ENCODE data around the gene CFAP69.

DNA sequence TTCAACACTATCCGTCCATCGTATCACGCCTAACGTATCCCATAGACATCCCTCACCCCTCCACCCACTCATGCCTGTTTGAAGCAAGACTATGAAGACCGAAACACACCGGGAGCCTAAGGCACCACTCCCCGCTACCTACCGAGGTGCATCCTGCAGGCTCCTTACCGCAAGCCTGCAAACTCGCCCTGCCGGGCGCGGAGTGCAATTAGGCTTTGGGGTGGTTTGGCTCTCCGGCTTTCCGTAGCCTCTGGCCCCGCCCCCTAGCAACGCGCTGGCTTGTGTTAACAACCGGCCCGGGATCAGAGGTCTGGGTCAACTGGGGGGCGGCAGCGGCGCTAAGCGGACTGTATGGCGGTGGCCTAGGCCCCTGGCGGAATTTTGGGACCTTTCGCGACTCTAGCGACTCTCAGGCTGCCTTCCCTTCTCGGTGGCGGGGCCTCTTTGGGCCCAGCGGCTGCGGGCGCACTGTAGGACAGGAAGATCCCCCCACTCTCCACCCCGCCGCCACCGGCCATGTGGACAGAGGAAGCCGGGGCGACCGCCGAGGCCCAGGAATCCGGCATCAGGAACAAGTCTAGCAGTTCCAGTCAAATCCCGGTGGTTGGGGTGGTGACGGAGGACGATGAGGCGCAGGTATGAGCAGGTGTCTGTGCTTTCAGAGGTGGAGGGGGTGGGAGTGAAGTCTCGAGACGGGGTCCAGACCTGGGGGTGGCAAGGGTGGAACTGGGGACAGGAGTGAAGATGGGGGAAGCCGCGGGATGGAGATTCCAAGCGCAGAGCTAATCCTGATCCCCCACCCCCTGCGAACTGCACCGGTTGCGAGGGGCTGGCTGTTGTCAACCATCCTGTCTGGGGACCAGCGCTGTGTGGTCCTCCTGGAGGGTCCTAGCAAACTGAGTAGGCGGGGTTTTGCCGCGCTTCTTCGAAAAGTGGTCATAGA lies at the start of gene CFAP69:
- TF ChIP-seq, protein P1, sequence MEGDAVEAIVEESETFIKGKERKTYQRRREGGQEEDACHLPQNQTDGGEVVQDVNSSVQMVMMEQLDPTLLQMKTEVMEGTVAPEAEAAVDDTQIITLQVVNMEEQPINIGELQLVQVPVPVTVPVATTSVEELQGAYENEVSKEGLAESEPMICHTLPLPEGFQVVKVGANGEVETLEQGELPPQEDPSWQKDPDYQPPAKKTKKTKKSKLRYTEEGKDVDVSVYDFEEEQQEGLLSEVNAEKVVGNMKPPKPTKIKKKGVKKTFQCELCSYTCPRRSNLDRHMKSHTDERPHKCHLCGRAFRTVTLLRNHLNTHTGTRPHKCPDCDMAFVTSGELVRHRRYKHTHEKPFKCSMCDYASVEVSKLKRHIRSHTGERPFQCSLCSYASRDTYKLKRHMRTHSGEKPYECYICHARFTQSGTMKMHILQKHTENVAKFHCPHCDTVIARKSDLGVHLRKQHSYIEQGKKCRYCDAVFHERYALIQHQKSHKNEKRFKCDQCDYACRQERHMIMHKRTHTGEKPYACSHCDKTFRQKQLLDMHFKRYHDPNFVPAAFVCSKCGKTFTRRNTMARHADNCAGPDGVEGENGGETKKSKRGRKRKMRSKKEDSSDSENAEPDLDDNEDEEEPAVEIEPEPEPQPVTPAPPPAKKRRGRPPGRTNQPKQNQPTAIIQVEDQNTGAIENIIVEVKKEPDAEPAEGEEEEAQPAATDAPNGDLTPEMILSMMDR (IDR thresholded peaks at IDR 0.05), result peak in 2 of 4 experiments; percentile 62 to 75
- peak; percentile 92 for TF ChIP-seq POLR2AphosphoS5 (IDR thresholded peaks at IDR 0.05)
- TF ChIP-seq POLR2A (IDR thresholded peaks at IDR 0.05), result peak; percentile 23
